SU-DHL-6 (cell line): ENCODE results near the gene SLC19A1.

Source experiments
- CTCF ChIP-seq: fragments of 200-600 bp; sonication (generic); IDR thresholded peaks from one replicate; pipeline ENCODE4 v1.5.1; 2017; ENCODE audit warnings: antibody characterized with exemption, mild to moderate bottlenecking, low read length, moderate library complexity; ENCODE audit not compliant: insufficient read depth, poor library complexity, severe bottlenecking
- EZH2phosphoT487 ChIP-seq: fragments of 200-600 bp; sonication (generic), shearing (Covaris generic); conservative IDR thresholded peaks from 2 replicates; pipeline ENCODE4 v1.6.1; 2018; ENCODE audit warnings: mild to moderate bottlenecking, antibody characterized with exemption, low read length, moderate library complexity, mixed read lengths

DNA sequence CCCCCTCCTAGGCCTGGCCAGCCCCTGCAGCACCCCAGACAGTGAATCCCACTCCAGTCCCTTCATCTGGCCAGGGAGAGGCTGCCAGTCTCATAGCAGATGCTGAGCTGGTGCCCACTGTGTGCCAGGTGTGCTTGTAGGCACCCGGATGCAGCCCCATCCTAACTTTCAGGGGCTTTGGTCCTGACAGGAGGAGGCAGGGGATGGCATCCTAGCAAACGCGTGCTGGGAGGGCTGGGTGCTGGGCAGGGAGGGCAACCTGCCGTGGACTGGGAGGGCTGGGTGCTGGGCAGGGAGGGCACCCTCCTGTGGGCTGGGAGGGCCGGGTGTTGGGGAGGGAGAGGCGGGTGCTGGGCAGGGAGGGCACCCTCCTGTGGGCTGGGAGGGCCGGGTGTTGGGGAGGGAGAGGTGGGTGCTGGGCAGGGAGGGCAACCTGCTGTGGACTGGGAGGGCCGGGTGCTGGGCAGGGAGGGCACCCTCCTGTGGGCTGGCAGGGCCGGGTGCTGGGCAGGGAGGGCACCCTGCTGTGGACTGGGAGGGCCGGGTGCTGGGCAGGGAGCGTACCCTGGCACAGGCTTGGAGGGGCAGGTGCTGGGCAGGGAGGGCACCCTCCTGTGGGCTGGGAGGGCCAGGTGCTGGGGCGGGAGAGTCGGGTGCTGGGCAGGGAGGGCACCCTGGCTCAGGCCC is 35.3 kb downstream of the SLC19A1 start:
- TF ChIP-seq CTCF (no peak), EZH2phosphoT487 (no peak)
